GM20000 (cell line): ENCODE data around the gene CCDC134.

Experiments used
- DNase-seq: peaks from one replicate; pipeline ENCODE4 v3.0.0; 2012; ENCODE audit warnings: low spot score
- CTCF ChIP-seq: IDR thresholded peaks from 2 replicates; pipeline ENCODE4 v1.5.1; 2012; ENCODE audit warnings: mild to moderate bottlenecking, control low read depth; ENCODE audit errors: extremely low read depth, missing control alignments

CCDC134 gene

GRCh38 chr22:41808400-41808799 lies 7.9 kb downstream of the CCDC134 start:
- no peak for TF ChIP-seq CTCF
- DNase-seq = no peak

DNA sequence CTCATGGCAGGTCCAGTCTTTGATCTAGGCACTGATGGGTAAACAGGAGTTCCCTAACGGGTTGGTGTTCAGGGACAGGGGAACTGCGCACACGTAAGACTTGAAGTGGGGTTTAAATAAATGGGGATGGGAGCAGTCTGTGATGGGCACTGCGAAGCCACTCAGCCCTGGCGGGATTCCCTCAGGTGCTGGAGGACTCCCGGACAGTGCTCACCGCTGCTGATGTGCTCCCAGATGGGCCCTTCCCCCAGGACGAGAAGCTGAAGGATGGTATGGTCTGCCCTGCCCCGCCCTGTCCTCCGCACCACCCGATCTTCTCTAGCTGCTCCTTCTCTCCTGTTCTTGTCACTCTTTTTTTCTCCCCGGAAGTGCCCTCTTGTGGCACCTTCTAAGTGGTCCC lies 9.5 kb downstream of the CCDC134 start:
- TF ChIP-seq CTCF = no peak
- no peak for DNase-seq

- no peak for DNase-seq
- no peak for TF ChIP-seq CTCF
Observed at GRCh38 chr22:41812805-41813545, 12.5 kb downstream of the CCDC134 start.

- TF ChIP-seq CTCF = no peak
- DNase-seq = no peak
Observed at GRCh38 chr22:41813726-41814410, 13.4 kb downstream of the CCDC134 start.

DNA sequence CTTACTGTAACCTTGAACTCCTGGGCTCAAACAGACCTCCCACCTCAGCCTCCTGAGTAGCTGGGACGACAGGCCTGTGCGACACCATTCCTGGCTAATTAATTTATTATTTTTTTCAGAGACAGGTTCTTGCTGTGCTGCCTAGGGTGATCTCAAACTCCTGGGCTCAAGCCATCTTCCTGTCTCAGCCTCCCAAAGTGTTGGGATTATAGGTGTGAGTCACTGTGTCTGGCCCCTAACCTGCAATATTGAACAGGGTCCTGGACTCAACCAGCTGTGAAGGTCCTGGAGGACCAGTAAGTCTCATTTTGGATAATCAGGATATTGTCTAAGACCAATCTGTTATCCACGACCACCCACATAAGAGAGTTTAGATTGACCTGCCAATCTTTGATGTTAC lies 15.2 kb downstream of the CCDC134 start:
- no peak for DNase-seq
- TF ChIP-seq CTCF = no peak

- no peak for TF ChIP-seq CTCF
- no peak for DNase-seq
Observed at GRCh38 chr22:41816241-41816640, 15.8 kb downstream of the CCDC134 start.

- DNase-seq = no peak
- TF ChIP-seq CTCF = no peak
Observed at GRCh38 chr22:41816871-41817270, 16.4 kb downstream of the CCDC134 start.
